Gastrocnemius medialis (tissue), 4 donors: ENCODE results near the gene PRPF18.

Source experiments
- CTCF ChIP-seq, 5 experiments: fragments of 450-650 bp in 3 of 5; fragments of 200-600 bp in 2 of 5; sonication (generic) in 2 of 5; IDR thresholded peaks in 4 of 5; conservative IDR thresholded peaks in 1 of 5; 1 replicate in 4 of 5; 2 replicates in 1 of 5; pipeline ENCODE4 v1.5.1; 2016 to 2019; ENCODE audit warnings: antibody characterized with exemption in 5 of 5, mild to moderate bottlenecking in 3 of 5, moderate library complexity in 3 of 5
- POLR2A ChIP-seq, 2 donors: fragments of 450-650 bp; IDR thresholded peaks; one replicate each; pipeline ENCODE4 v1.6.1; 2017; ENCODE audit warnings: antibody characterized with exemption in 2 of 2, mild to moderate bottlenecking in 2 of 2, moderate library complexity in 2 of 2

GRCh38 chr10:13593535-13593934, 6.8 kb downstream of the PRPF18 start:
- TF ChIP-seq CTCF (IDR thresholded peaks at IDR 0.05 in 4 of 5, conservative IDR thresholded peaks at IDR 0.05 in 1 of 5) (no peak), POLR2A (IDR thresholded peaks at IDR 0.05) (no peak)
